ENCODE measurements around the gene NUP210.

NUP210 gene

GRCh38 chr3:13272831-13273603 is 147.1 kb downstream of the NUP210 start:
- no peak for FAIRE-seq

GRCh38 chr3:13269711-13270378 is 150.3 kb downstream of the NUP210 start:
- no peak for FAIRE-seq

- FAIRE-seq = no peak
Measured at GRCh38 chr3:13268961-13269441, 151.1 kb downstream of the NUP210 start.

- no peak for FAIRE-seq
Measured at GRCh38 chr3:13268120-13268519, 152.0 kb downstream of the NUP210 start.

GRCh38 chr3:13266651-13267362 is 153.3 kb downstream of the NUP210 start:
- FAIRE-seq = no peak

Measured in endometrium (tissue), 2 donors.